Activated CD4-positive, alpha-beta T cell treated with anti-CD3 and anti-CD28 coated beads, Interleukin-2, amount 50 U/mL, for 24 hours (primary cell): ENCODE data around the gene HIPK2.

Experiments used
- DNase-seq, 2 donors: peaks; one replicate each; pipeline ENCODE4 v3.0.0-alpha.2; 2020; ENCODE audit warnings: low read depth in 1 of 2, low spot score in 1 of 2

HIPK2 gene

GRCh38 chr7:139595806-139596205, 182.0 kb downstream of the HIPK2 start:
- no peak for DNase-seq

- DNase-seq, result no peak
These were observed 182.8 kb downstream of the HIPK2 start for GRCh38 chr7:139594911-139595476.

DNA sequence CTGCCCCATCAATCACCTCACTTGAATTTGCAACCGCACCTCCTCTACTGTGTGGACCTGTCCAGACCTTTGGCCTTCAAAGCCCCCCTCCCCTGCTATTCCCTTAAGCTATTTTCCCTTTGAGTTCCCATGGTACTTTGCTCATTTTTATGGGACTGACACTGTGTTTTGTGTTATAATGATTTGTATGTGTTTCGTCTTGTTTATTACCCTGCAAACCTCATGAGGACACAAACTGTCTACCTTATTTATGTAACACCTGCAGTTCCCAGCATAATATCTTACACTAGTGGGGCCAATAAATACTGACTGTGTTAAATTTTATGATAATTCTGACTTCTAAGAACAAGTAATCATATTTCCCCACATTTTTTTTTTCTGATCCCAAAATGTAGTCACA, 183.7 kb downstream of the HIPK2 start:
- no peak for DNase-seq

DNA sequence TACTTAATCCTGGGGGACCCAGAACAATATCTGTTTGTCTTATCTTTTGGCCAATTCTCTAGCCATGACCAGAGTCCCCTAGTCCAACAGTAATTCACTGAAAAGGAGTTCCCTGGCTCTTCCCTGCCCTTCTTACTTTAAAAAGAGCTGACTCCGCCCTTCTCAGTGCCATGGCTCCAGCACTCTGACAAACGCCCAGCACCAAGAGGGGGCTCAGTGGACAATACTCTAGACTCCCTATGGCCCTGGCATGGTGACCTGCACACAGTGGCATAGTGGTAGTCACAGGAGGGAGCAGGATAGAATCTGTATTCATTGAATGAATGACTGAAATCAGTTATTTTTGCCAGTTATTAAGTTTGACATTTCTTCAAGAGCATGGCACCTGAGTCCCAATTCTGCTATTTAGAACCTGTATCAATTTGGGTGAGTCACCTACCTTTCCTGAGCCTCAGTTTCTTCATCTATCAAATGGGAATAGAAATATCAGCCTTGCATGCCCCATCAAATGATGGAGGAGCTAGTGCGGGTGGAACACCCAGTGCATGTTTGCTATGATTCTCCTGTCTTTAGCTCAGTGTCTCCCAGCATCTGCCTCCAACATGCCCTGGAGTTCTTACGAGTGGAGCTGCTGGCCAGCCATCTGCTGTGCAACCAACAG, 184.9 kb downstream of the HIPK2 start:
- DNase-seq, result no peak

GRCh38 chr7:139591550-139592195, 186.1 kb downstream of the HIPK2 start:
- no peak for DNase-seq

DNA sequence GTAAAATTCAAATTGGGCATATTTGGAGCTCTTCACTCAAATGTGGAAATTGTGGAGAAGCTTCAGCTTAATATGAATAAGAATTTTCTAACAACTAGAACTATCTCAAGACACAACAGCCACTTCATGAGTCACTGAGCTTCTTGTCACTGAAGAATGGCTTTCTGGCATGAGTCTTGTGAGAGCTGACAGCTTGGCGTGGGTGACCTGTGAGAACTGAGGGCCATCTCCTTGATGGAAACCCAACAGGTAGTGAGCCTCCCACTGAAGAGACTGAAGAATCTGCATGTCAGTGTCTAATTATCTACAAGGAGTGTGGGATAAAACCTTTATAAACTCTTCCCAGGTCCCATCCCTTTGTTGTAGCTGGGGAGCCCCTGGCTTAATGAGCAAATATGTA, 188.3 kb downstream of the HIPK2 start:
- DNase-seq, result no peak

DNA sequence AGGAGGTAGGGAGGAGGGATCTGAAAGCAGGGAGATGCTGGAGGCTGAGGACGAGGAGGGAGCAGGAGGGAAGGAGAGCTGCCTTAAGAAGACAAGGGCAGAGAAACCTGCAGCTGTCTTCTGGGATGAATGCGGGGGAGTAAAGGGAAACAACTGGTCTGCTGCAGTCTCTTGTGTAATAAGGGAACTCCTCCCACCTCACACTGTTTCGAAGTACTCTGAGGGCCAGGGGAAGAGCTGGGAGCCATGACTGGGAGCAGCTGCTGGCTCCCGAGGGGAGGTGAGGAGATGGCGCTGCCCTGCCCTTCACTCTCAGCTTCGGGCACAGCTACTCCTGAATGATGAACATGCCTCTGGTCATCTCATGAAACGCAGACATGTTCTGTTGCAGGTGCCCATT, 189.2 kb downstream of the HIPK2 start:
- no peak for DNase-seq

DNA sequence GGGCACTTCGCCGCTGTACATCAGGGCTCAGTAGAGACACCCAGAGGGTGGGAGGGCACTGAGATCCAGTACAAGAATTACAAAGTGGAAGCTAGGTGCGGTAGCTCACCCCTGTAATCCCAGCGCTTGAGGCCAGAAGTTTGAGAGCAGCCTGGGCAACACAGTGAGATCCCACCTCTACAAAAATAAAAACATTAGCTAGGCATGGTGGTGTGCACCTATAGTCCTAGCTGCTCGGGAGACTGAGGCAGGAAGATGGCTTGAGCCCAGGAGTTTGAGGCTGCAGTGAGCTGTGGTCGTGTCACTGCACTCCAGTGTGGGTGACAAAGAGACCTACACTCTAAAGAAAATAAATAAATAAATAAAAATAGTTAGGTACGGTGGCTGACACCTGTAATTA, 190.3 kb downstream of the HIPK2 start:
- no peak for DNase-seq

- no peak for DNase-seq
These were observed 191.5 kb downstream of the HIPK2 start for GRCh38 chr7:139586286-139586685.

DNA sequence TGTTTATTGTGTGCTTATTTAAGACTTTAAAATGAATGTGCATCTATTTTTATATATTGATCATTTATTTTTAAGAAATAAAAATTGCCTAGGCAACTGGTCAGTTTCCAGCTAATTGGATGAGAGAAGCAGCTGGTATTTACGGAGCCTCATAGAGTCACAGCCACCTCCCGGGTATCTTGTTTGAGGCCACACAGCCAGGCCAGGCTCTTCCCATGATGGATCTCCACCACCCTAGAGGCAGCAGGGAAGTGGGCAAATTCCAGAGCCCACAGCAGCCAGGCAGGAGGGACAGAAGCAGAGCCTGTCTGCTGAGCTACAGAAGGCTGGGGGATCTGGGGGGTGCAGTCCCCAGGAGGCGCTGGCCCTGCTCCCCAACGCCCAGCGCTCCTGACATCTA, 192.8 kb downstream of the HIPK2 start:
- DNase-seq, result no peak

GRCh38 chr7:139583826-139584553, 193.8 kb downstream of the HIPK2 start:
- no peak for DNase-seq

DNA sequence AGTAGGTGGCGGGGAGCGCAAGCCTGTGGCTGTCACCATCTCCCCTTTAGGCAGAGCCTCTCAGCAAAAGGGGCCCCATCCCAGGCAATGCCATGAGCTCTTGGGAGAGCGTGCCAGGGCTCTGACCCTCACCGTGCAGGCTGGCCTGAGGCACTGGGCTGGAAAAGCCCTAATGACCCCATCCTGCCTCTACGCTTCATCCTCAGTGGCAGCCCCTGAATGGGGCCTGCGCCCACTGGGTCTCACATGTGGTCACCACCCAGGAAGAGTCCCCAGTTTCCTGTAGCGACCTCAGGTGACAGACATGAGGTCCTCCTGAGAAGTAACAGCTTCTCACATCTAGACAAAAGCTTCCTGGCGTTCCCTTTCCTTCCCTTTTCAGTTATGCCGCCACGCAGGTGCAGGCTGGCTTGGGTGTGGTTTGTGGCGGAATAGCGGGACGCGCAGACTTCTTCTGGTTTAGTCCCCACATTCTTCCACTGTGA, 195.1 kb downstream of the HIPK2 start:
- no peak for DNase-seq

- no peak for DNase-seq
These were observed 195.6 kb downstream of the HIPK2 start for GRCh38 chr7:139582130-139582650.

DNA sequence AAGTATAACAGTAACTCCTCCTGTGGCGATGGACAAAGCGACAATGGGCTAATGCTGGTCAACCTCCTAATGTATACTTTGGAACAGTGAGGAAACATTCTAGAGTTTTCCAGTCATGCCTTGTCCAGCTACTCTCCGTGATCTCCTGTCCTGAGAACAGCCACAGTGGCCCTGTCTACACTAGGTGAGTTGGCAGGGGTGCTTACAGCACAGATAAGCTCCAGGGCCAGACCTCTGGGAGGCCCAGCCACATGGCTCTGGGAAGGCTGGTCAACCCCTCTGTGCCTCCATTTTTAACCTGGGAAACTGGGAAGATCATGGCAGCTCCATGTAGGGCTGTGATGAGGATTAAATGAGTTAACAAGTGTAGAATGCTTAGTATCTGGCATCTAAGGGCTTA, 197.4 kb downstream of the HIPK2 start:
- DNase-seq, result no peak

GRCh38 chr7:139576179-139576973, 201.4 kb downstream of the HIPK2 start:
- no peak for DNase-seq

GRCh38 chr7:139575338-139575680, 202.5 kb downstream of the HIPK2 start:
- DNase-seq, result no peak

DNA sequence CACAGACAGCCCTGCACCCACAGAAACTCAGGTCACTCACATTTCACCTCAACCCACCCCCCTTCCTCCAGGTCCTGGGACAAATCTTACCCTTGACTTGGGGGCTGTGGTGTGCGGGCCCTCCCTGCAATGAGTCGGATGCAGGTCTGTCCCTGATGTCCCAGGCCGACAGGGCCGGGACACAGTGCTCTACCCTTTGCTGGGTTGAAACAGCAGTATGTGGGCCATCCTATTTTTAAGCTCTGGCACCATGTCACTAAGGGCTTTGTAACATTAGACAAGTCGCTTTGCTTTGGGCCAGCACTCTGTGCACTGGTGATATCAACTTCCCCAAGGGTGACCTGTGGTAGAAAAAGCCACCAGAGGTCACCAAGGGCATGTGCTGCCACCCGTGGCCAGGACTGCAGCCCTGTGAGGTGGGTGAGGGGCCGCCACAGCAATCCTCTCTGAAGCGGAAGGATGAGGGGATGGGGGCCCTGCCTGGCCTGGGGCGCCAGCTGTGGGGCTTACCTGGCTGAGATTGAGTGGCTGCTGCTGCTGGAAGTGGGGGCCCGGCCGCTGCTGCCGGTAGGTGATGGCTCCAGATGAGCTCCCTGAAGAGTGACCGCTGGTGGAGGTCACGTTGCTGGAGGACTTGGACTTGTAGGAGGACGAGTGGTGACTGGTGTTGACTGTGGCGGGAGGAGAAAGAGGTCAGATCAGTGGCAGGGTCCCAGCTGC, 203.0 kb downstream of the HIPK2 start:
- DNase-seq, result no peak

- DNase-seq, result no peak
These were observed 203.9 kb downstream of the HIPK2 start for GRCh38 chr7:139573871-139574270.

- no peak for DNase-seq
These were observed 205.0 kb downstream of the HIPK2 start for GRCh38 chr7:139572704-139573385.

GRCh38 chr7:139572071-139572470, 205.7 kb downstream of the HIPK2 start:
- no peak for DNase-seq
